SH-SY5Y (cell line): ENCODE measurements around the gene EXD1.

Experiments
- GATA2 ChIP-seq: IDR thresholded peaks from 2 replicates; pipeline ENCODE4 v1.6.1; 2011; ENCODE audit warnings: mild to moderate bottlenecking, low read depth, low read length
- GATA3 ChIP-seq: IDR thresholded peaks from 2 replicates; pipeline ENCODE4 v1.6.1; 2011; ENCODE audit warnings: low read depth, mild to moderate bottlenecking, low read length, moderate library complexity

The EXD1 gene

GRCh38 chr15:41241221-41241964 is 10.8 kb upstream of the EXD1 start:
- TF ChIP-seq GATA3 (no peak), GATA2 (peak; percentile 79; the same call in 1 of the 2 replicates)

- TF ChIP-seq GATA2 (no peak), GATA3 (no peak)
Observed at GRCh38 chr15:41238100-41238499, 7.5 kb upstream of the EXD1 start.

GRCh38 chr15:41235929-41236328 is 5.4 kb upstream of the EXD1 start:
- TF ChIP-seq GATA3 (no peak), GATA2 (no peak)

- TF ChIP-seq GATA3 (no peak), GATA2 (no peak)
Observed at GRCh38 chr15:41233367-41233771, 2.8 kb upstream of the EXD1 start.

GRCh38 chr15:41231422-41232226 is 1.1 kb upstream of the EXD1 start:
- TF ChIP-seq GATA2, result no peak
- TF ChIP-seq GATA3, result no peak

GRCh38 chr15:41230345-41230649 is 260 bp downstream of the EXD1 start:
- TF ChIP-seq GATA2, result no peak
- no peak for TF ChIP-seq GATA3

GRCh38 chr15:41219381-41219780 is 11.2 kb downstream of the EXD1 start:
- TF ChIP-seq GATA3, result no peak
- TF ChIP-seq GATA2, result no peak

- no peak for TF ChIP-seq GATA2
- TF ChIP-seq GATA3, result no peak
Observed at GRCh38 chr15:41218851-41219250, 11.7 kb downstream of the EXD1 start.

GRCh38 chr15:41215708-41216107 is 14.8 kb downstream of the EXD1 start:
- no peak for TF ChIP-seq GATA3

GRCh38 chr15:41207687-41208448 is 22.7 kb downstream of the EXD1 start:
- TF ChIP-seq GATA2 (no peak), GATA3 (no peak)

GRCh38 chr15:41205315-41205714 is 25.2 kb downstream of the EXD1 start:
- no peak for TF ChIP-seq GATA3
- no peak for TF ChIP-seq GATA2

- TF ChIP-seq GATA3 (no peak), GATA2 (no peak)
Observed at GRCh38 chr15:41203395-41203794, 27.2 kb downstream of the EXD1 start.

- TF ChIP-seq GATA2, result no peak
- TF ChIP-seq GATA3, result no peak
Observed at GRCh38 chr15:41199470-41199869, 31.1 kb downstream of the EXD1 start.

- TF ChIP-seq GATA2, result no peak
- no peak for TF ChIP-seq GATA3
Observed at GRCh38 chr15:41194444-41194843, 36.1 kb downstream of the EXD1 start.
